ENCODE data around the gene RASGRP2.

RASGRP2 gene

GRCh38 chr11:64716473-64717267, 27.3 kb downstream of the RASGRP2 start:
- Histone ChIP-seq H3K36me3 (ENCODE audit: control insufficient read depth in 1 of 2, insufficient read depth in 2 of 2, low read length in 2 of 2) (no peaks in the 10 kb centered on the region), H3K18ac (ENCODE audit: low read length) (no peak overlapping the region), H4K91ac (ENCODE audit: low read depth, low read length) (no peak overlapping the region), H3K4me2 (ENCODE audit: low read length) (no peak overlapping the region), H2BK120ac (ENCODE audit: insufficient read depth, low read length, poor library complexity) (no peak overlapping the region), H4K12ac (ENCODE audit: low read depth, low read length) (no peak overlapping the region), H3K4ac (ENCODE audit: low read depth, low read length) (no peak overlapping the region), H2AFZ (ENCODE audit: insufficient read depth, low read length, poor library complexity) (no peak overlapping the region), H3K14ac (ENCODE audit: low read length) (no peak overlapping the region), H3K4me3 (ENCODE audit: low read depth, low read length) (no peak overlapping the region), H3K4me1 (ENCODE audit: control insufficient read depth in 1 of 2, insufficient read depth in 2 of 2, low read length in 2 of 2) (peaks cover 3 to 5% of the 10 kb centered on the region in 2 experiments), H2BK5ac (ENCODE audit: low read depth, low read length, poor library complexity) (no peak overlapping the region), H2AK5ac (ENCODE audit: low read length) (no peak overlapping the region), H3K9me3 (ENCODE audit: insufficient read depth, low read depth, low read length) (peaks cover 13% of the 10 kb centered on the region), H3K23ac (ENCODE audit: low read length) (no peak overlapping the region), H3K27me3 (ENCODE audit: insufficient read depth, low read length) (peaks cover 32% of the 10 kb centered on the region), H3K9ac (ENCODE audit: low read length) (no peak overlapping the region), H3K27ac (ENCODE audit: low read depth, low read length) (no peak overlapping the region), H3K79me2 (ENCODE audit: control insufficient read depth, insufficient read depth, low read length, poor library complexity) (no peaks in the 10 kb centered on the region), H4K8ac (ENCODE audit: low read depth, low read length) (no peak overlapping the region), H3K79me1 (ENCODE audit: low read length) (no peaks in the 10 kb centered on the region), H2BK12ac (ENCODE audit: low read length) (no peak overlapping the region)
- no peak for DNase-seq
- no CpG with 5 or more reads among the region's 21 CpGs for WGBS (ENCODE audit: extremely low coverage, insufficient coverage, insufficient read length)

- H2BK12ac ChIP-seq (ENCODE audit: low read length) = no peak overlapping the region
- no peak overlapping the region for H4K8ac ChIP-seq (ENCODE audit: low read depth, low read length)
- no peak for DNase-seq
- H4K91ac ChIP-seq (ENCODE audit: low read depth, low read length) = no peak overlapping the region
- no peak overlapping the region for H3K4me2 ChIP-seq (ENCODE audit: low read length)
- H3K4me3 ChIP-seq (ENCODE audit: low read depth, low read length) = no peak overlapping the region
- H3K14ac ChIP-seq (ENCODE audit: low read length) = no peak overlapping the region
- H3K27ac ChIP-seq (ENCODE audit: low read depth, low read length) = no peak overlapping the region
- H3K27me3 ChIP-seq (ENCODE audit: insufficient read depth, low read length) = peaks cover 38% of the 10 kb centered on the region
- no peak overlapping the region for H3K18ac ChIP-seq (ENCODE audit: low read length)
- H2BK5ac ChIP-seq (ENCODE audit: low read depth, low read length, poor library complexity) = no peak overlapping the region
- H3K79me1 ChIP-seq (ENCODE audit: low read length) = no peaks in the 10 kb centered on the region
- no peak overlapping the region for H2AFZ ChIP-seq (ENCODE audit: insufficient read depth, low read length, poor library complexity)
- H3K9ac ChIP-seq (ENCODE audit: low read length) = no peak overlapping the region
- no peak overlapping the region for H2AK5ac ChIP-seq (ENCODE audit: low read length)
- H3K4me1 ChIP-seq (ENCODE audit: control insufficient read depth in 1 of 2, insufficient read depth in 2 of 2, low read length in 2 of 2) = peaks cover 3 to 5% of the 10 kb centered on the region in 2 experiments
- no CpG with 5 or more reads among the region's 13 CpGs for WGBS (ENCODE audit: extremely low coverage, insufficient coverage, insufficient read length)
- no peak overlapping the region for H3K4ac ChIP-seq (ENCODE audit: low read depth, low read length)
- H3K9me3 ChIP-seq (ENCODE audit: insufficient read depth, low read depth, low read length) = peaks cover 15% of the 10 kb centered on the region
- no peak overlapping the region for H3K23ac ChIP-seq (ENCODE audit: low read length)
- no peaks in the 10 kb centered on the region for H3K79me2 ChIP-seq (ENCODE audit: control insufficient read depth, insufficient read depth, low read length, poor library complexity)
- H4K12ac ChIP-seq (ENCODE audit: low read depth, low read length) = no peak overlapping the region
- H2BK120ac ChIP-seq (ENCODE audit: insufficient read depth, low read length, poor library complexity) = no peak overlapping the region
- no peaks in the 10 kb centered on the region for H3K36me3 ChIP-seq (ENCODE audit: control insufficient read depth in 1 of 2, insufficient read depth in 2 of 2, low read length in 2 of 2)
These were observed 28.0 kb downstream of the RASGRP2 start for GRCh38 chr11:64715756-64716472.

DNA sequence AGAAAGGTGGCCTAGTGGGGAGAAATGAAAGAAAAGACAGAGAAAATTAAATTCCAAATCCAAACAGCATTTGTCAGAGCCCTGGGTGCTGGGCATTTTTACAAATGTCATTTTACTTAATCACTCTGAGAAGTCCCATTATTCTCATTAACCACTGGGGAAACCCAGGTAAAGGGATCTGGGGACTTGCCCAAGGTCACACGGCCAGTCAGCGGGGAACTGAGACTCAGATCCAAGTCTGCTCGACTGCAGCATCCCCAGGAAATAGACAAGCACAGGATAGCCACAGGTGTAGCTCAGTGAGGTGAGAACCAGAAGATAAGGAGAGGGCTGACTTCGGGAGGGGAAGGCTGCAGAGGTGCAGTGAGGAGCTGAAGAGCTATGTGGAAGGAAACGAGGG, 28.8 kb downstream of the RASGRP2 start:
- H2BK120ac ChIP-seq (ENCODE audit: insufficient read depth, low read length, poor library complexity) = no peak overlapping the region
- no peak overlapping the region for H4K12ac ChIP-seq (ENCODE audit: low read depth, low read length)
- H3K79me1 ChIP-seq (ENCODE audit: low read length) = no peaks in the 10 kb centered on the region
- H3K23ac ChIP-seq (ENCODE audit: low read length) = no peak overlapping the region
- no peak overlapping the region for H3K14ac ChIP-seq (ENCODE audit: low read length)
- no peaks in the 10 kb centered on the region for H3K79me2 ChIP-seq (ENCODE audit: control insufficient read depth, insufficient read depth, low read length, poor library complexity)
- no peak overlapping the region for H2BK12ac ChIP-seq (ENCODE audit: low read length)
- H3K9me3 ChIP-seq (ENCODE audit: insufficient read depth, low read depth, low read length) = peaks cover 15% of the 10 kb centered on the region
- H3K9ac ChIP-seq (ENCODE audit: low read length) = no peak overlapping the region
- H4K8ac ChIP-seq (ENCODE audit: low read depth, low read length) = no peak overlapping the region
- H3K27ac ChIP-seq (ENCODE audit: low read depth, low read length) = no peak overlapping the region
- no peak overlapping the region for H2AK5ac ChIP-seq (ENCODE audit: low read length)
- H2AFZ ChIP-seq (ENCODE audit: insufficient read depth, low read length, poor library complexity) = no peak overlapping the region
- WGBS (ENCODE audit: extremely low coverage, insufficient coverage, insufficient read length) = no CpG with 5 or more reads among the region's 5 CpGs
- no peak overlapping the region for H3K18ac ChIP-seq (ENCODE audit: low read length)
- no peak overlapping the region for H2BK5ac ChIP-seq (ENCODE audit: low read depth, low read length, poor library complexity)
- no peaks in the 10 kb centered on the region for H3K36me3 ChIP-seq (ENCODE audit: control insufficient read depth in 1 of 2, insufficient read depth in 2 of 2, low read length in 2 of 2)
- no peak overlapping the region for H3K4ac ChIP-seq (ENCODE audit: low read depth, low read length)
- DNase-seq = no peak
- H3K4me2 ChIP-seq (ENCODE audit: low read length) = no peak overlapping the region
- no peak overlapping the region for H3K4me3 ChIP-seq (ENCODE audit: low read depth, low read length)
- H4K91ac ChIP-seq (ENCODE audit: low read depth, low read length) = no peak overlapping the region
- H3K27me3 ChIP-seq (ENCODE audit: insufficient read depth, low read length) = peaks cover 39% of the 10 kb centered on the region
- H3K4me1 ChIP-seq (ENCODE audit: control insufficient read depth in 1 of 2, insufficient read depth in 2 of 2, low read length in 2 of 2) = peaks cover 3 to 5% of the 10 kb centered on the region in 2 experiments

- H3K27me3 ChIP-seq (ENCODE audit: insufficient read depth, low read length) = peaks cover 39% of the 10 kb centered on the region
- no peak overlapping the region for H3K4ac ChIP-seq (ENCODE audit: low read depth, low read length)
- no peak overlapping the region for H4K12ac ChIP-seq (ENCODE audit: low read depth, low read length)
- H3K36me3 ChIP-seq (ENCODE audit: control insufficient read depth in 1 of 2, insufficient read depth in 2 of 2, low read length in 2 of 2) = no peaks in the 10 kb centered on the region
- no CpG with 5 or more reads among the region's 5 CpGs for WGBS (ENCODE audit: extremely low coverage, insufficient coverage, insufficient read length)
- H2BK5ac ChIP-seq (ENCODE audit: low read depth, low read length, poor library complexity) = no peak overlapping the region
- H4K91ac ChIP-seq (ENCODE audit: low read depth, low read length) = no peak overlapping the region
- no peak overlapping the region for H3K4me2 ChIP-seq (ENCODE audit: low read length)
- no peak overlapping the region for H3K14ac ChIP-seq (ENCODE audit: low read length)
- H2BK12ac ChIP-seq (ENCODE audit: low read length) = no peak overlapping the region
- H3K27ac ChIP-seq (ENCODE audit: low read depth, low read length) = no peak overlapping the region
- H2BK120ac ChIP-seq (ENCODE audit: insufficient read depth, low read length, poor library complexity) = no peak overlapping the region
- H4K8ac ChIP-seq (ENCODE audit: low read depth, low read length) = no peak overlapping the region
- peaks cover 15% of the 10 kb centered on the region for H3K9me3 ChIP-seq (ENCODE audit: insufficient read depth, low read depth, low read length)
- no peaks in the 10 kb centered on the region for H3K79me1 ChIP-seq (ENCODE audit: low read length)
- no peak overlapping the region for H3K18ac ChIP-seq (ENCODE audit: low read length)
- H2AFZ ChIP-seq (ENCODE audit: insufficient read depth, low read length, poor library complexity) = no peak overlapping the region
- H2AK5ac ChIP-seq (ENCODE audit: low read length) = no peak overlapping the region
- no peak for DNase-seq
- peaks cover 3 to 5% of the 10 kb centered on the region in 2 experiments for H3K4me1 ChIP-seq (ENCODE audit: control insufficient read depth in 1 of 2, insufficient read depth in 2 of 2, low read length in 2 of 2)
- no peak overlapping the region for H3K4me3 ChIP-seq (ENCODE audit: low read depth, low read length)
- no peak overlapping the region for H3K9ac ChIP-seq (ENCODE audit: low read length)
- H3K23ac ChIP-seq (ENCODE audit: low read length) = no peak overlapping the region
- H3K79me2 ChIP-seq (ENCODE audit: control insufficient read depth, insufficient read depth, low read length, poor library complexity) = no peaks in the 10 kb centered on the region
These were observed 29.3 kb downstream of the RASGRP2 start for GRCh38 chr11:64714666-64715065.
